GM18505 (cell line): ENCODE results near the gene MZT2A.
"Not testable (repeated sequence)": the region's sequence is repeated elsewhere in the genome, so short reads cannot be mapped to it uniquely, and the experiment has no call there.

Experiments
- ATAC-seq: cut with Tn5 transposase; IDR thresholded peaks from one replicate; pipeline ENCODE4 v1.9.1; 2021; ENCODE audit not compliant: unreplicated experiment
- POLR2A ChIP-seq: IDR thresholded peaks from 4 replicates; pipeline ENCODE4 v1.6.1; 2011; ENCODE audit warnings: borderline replicate concordance; ENCODE audit not compliant: insufficient read depth, insufficient read length; ENCODE audit errors: extremely low read depth

The MZT2A gene

GRCh38 chr2:131528981-131529863, 37.0 kb upstream of the MZT2A start:
- peak; percentile 59 for TF ChIP-seq POLR2A
- peak; percentile 51 for ATAC-seq

DNA sequence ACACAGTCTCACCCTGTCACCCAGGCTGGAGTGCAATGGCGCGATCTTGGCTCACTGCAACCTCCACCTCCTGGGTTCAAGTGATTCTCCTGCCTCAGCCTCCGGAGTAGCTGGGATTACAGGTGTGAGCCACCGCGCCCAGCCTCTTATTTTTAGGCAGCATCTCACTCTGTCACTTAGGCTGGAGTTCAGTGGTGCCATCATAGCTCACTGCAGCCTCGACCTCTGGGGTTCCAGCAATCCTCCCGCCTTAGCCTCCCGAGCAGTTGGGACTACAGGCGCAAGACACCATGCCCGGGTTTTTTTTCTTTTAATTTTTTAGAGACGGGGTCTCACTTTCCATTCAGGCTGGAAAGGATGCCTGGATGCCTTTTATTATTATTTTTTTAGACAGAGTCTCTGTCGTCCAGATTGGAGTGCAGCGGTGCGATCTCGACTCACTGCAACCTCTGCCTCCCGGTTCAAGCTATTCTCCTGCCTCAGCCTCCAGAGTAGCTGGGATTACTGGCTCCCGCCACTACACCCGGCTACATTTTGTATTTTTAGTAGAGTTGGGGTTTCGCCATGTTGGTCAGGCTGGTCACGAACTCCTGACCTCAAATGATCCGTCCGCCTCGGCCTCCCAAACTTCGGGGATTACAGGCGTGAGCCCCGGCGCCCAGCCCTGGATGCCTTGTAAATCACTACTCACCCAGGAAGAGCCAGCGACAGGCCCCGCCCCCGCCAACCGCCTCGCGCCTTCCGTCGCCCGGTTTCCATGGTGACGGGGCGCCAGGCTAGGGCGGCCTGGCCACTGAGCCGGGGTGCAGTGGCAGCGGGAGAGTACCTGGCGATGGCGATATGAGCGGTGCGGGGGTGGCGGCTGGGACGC, 35.2 kb upstream of the MZT2A start, which contains the start of gene CCDC74A:
CCDC74A (plus strand) TSS at position 758 of the 871 bp plus-strand sequence; CDS start at position 841, 83 bp downstream.
- peak; percentile 87 for ATAC-seq

DNA sequence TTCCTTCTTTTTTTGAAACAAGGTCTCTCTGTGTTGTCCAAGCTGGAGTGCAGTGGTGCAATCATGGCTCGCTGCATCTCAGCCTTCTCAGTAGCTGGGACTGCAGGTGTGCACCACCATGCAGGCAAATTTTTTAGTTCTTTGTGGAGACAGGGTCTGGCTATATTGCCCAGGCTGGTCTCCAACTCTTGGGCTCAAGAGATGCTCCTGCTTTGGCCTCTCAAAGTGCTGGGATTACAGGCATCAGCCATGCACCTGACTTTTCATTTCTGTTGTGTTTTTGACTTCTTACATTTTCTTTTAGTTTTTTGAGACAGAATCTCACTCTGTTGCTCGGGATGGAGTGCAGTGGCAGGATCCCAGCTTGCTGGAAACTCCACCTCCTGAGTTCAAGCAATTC, 33.1 kb upstream of the MZT2A start:
- ATAC-seq = not testable (repeated sequence)

GRCh38 chr2:131521961-131522781, 30.0 kb upstream of the MZT2A start:
- ATAC-seq = no peak
- TF ChIP-seq POLR2A = no peak

GRCh38 chr2:131521524-131521923, 29.3 kb upstream of the MZT2A start:
- not testable (repeated sequence) for ATAC-seq

- no peak for TF ChIP-seq POLR2A
- ATAC-seq = no peak
These were observed 28.3 kb upstream of the MZT2A start for GRCh38 chr2:131520526-131520925.

DNA sequence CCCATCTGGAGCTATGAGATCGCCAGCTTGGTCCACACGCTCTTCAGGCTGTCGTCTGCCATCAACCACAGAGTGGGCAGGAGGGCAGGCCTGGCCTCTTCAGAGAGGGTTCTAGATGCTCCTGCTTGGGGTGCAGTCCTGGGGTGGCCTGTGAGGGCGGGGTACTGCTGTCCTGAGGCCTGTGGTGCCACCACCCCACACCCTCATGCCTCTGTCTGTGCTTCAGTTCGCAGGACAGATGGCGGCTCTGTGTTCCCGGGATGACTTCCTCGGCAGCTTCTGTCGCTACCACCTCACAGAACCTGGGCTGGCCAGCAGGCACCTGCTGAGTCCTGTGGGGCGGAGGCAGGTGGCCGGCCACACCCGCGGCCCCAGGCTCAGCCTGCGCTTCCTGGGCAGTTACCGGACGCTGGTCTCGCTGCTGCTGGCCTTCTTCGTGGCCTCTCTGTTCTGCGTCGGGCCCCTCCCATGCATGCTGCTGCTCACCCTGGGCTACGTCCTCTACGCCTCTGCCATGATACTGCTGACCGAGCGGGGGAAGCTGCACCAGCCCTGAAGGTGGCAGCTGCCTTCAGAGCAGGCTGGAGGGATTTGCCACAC, 27.8 kb upstream of the MZT2A start:
- ATAC-seq = not testable (repeated sequence)

DNA sequence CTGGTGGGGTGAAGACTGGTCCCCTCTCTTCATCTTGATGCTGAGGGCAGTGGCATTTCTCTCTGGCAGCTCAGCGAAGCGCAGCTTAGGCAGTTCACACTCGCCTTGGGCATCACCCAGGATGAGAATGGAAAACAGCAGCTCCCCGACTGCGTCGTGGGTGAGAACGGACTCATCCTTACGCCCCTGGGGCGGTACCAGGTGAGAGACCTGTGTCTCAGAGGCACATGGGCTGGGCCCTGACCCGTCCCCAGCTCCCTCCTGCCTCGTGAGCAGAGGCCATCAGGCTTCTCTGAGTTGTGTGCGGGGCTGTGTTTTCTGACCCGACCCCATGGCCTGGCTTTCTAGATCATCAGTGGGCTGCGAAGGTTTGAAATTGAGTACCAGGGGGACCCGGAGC, 27.3 kb upstream of the MZT2A start:
- no peak for ATAC-seq
- TF ChIP-seq POLR2A = no peak

DNA sequence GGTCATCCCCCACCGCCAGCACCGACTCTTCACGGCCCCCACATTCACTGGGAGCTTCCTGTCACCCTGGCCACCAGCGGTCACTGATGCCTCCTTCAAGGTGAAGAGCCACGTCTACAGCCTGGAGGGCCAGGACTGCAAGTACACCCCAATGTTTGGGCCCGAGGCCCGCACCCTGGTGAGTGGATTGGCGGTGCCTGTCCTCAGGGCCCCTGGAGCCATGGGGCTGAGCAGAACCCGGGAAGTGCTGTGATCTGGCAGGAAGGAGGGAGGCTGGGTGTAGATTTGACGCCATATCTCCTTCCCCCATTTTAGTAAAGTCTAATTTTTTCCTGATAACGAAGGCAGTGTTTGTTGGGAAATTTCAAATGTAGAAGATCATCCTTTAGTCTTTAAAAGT, 26.3 kb upstream of the MZT2A start:
- not testable (repeated sequence) for ATAC-seq

DNA sequence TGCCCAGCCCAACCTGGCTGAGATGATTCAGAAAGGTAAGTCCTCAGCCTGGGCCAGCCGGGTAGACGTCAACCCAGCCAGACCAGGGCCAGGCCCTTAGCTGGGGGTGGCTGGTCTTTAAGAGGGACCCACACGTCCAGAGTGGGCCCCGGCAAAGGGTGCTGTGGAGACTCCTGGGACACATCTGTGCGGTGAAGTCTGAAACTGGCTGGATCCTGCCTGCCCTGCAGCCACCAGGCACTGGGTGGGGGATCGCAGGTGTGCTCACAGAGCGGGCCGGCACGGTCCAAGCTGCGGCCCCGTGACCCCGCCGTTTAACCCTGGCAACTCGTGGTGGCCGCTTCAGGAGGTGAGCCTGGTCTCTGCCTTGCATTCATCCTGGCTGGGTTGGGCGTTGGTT, 25.7 kb upstream of the MZT2A start:
- ATAC-seq = not testable (repeated sequence)

DNA sequence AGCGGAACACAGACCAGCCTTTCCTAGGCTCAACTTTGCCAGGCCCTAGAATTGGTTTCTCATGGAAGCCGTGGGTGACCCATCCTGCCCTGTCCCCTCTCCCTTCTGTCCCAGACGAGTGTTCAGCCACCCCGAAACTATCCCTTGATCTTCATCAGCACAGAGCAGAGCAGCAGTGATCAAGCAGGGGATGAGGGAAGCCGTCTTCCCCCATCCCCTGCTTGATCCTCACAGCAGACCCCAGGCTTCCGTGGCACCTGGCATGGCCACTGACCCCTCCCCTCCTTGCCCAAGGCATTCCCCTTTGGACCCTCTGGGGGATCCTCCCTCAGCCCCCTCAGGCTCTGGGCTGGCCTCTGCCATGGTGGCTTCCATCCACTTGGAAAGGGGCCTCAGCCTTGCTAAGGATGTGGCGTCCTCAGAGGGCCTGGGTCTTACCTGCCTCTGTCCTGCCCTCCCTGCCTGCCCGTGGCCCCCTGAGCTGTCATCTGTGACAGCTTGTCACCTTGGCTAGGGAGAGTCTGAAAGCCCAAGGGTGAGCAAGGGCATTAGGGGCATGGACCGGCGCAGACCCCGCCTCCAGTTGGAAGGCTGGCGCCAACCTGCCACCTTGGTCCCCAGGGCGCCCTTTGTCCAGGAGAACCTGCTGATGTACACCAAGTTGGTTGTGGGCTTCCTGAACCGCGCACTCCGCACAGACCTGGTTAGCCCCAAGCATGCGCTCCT, 25.1 kb upstream of the MZT2A start:
- ATAC-seq = no peak

DNA sequence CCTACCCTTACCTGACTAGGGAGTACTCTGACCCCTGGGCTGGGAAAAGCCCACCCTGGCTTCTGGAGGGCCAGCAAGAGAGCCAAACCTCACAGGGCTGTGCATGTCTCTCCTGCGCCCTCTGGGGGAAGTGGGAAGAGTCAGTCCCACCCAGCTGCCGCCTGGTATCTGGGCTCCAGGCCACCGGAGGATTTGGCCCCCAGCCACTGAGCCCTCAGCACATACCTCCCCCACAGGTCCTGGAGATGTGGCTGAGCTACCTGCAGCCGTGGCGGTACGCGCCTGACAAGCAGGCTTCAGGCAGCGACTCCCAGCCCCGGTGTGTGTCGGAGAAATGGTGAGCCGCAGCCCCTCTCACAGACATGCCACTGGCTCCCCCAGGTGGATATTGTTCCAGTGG, 24.4 kb upstream of the MZT2A start:
- not testable (repeated sequence) for ATAC-seq

More for the DNA sequence above, 25.1 kb upstream of the MZT2A start:
- no peak for TF ChIP-seq POLR2A

GRCh38 chr2:131516011-131516410, 23.8 kb upstream of the MZT2A start:
- TF ChIP-seq POLR2A = no peak
- ATAC-seq = no peak

- not testable (repeated sequence) for ATAC-seq
These were observed 23.0 kb upstream of the MZT2A start for GRCh38 chr2:131515235-131515634.

- peak; percentile 70 for ATAC-seq
These were observed 22.4 kb upstream of the MZT2A start for GRCh38 chr2:131514408-131515166.

GRCh38 chr2:131511969-131512870, 20.0 kb upstream of the MZT2A start:
- ATAC-seq = not testable (repeated sequence)

- ATAC-seq = not testable (repeated sequence)
These were observed 19.2 kb upstream of the MZT2A start for GRCh38 chr2:131511291-131511968.
